GM23338 (cell line): ENCODE results near the gene KCNB1.

Experiments used
- CREB1 ChIP-seq: fragments of 250-450 bp; sonication (Bioruptor Pico); IDR thresholded peaks from 2 replicates; pipeline ENCODE4 v1.5.0; 2020; ENCODE audit warnings: low read depth, mild to moderate bottlenecking, moderate library complexity
- EZH2 ChIP-seq: fragments of 200-600 bp; sonication (generic); IDR thresholded peaks from one replicate; pipeline ENCODE4 v1.8.0; 2017; ENCODE audit warnings: antibody characterized with exemption, mild to moderate bottlenecking, low read depth; ENCODE audit not compliant: unreplicated experiment
- EZH2phosphoT487 ChIP-seq: fragments of 200-600 bp; sonication (generic); IDR thresholded peaks from one replicate; pipeline ENCODE4 v1.8.1; 2018; ENCODE audit warnings: antibody characterized with exemption; ENCODE audit not compliant: unreplicated experiment
- JUNB ChIP-seq: IDR thresholded peaks from one replicate; pipeline ENCODE4 v1.6.1; 2016; ENCODE audit warnings: antibody characterized with exemption; ENCODE audit not compliant: unreplicated experiment
- NANOG ChIP-seq: IDR thresholded peaks from 2 replicates; pipeline ENCODE4 v1.6.1; 2016; ENCODE audit warnings: antibody characterized with exemption, borderline replicate concordance
- POLR2AphosphoS5 ChIP-seq: IDR thresholded peaks from 2 replicates; pipeline ENCODE4 v1.6.1; 2016; ENCODE audit warnings: antibody characterized with exemption, low read depth
- REST ChIP-seq: IDR thresholded peaks from one replicate; pipeline ENCODE4 v1.6.1; 2018; ENCODE audit warnings: antibody characterized with exemption; ENCODE audit not compliant: unreplicated experiment
- STAT1 ChIP-seq: IDR thresholded peaks from one replicate; pipeline ENCODE4 v1.6.1; 2016; ENCODE audit warnings: antibody characterized with exemption; ENCODE audit not compliant: unreplicated experiment
- ZNF331 ChIP-seq: fragments of 250-450 bp; sonication (Bioruptor Pico); IDR thresholded peaks from 2 replicates; pipeline ENCODE4 v1.5.0; 2020; ENCODE audit warnings: low read depth, mild to moderate bottlenecking, moderate library complexity
- ZNF462 ChIP-seq: fragments of 250-450 bp; sonication (Bioruptor Pico); IDR thresholded peaks from 2 replicates; pipeline ENCODE4 v1.5.0; 2020; ENCODE audit warnings: mild to moderate bottlenecking, moderate library complexity
- TF ChIP-seq, protein P1 (sequence below), 2 experiments: fragments of 200-600 bp in 1 of 2; sonication (generic) in 1 of 2; conservative IDR thresholded peaks; 2 replicates each; pipeline versions ENCODE4 v1.5.1 to v1.6.1; 2016 to 2017; ENCODE audit warnings: antibody characterized with exemption in 2 of 2, low read depth in 2 of 2, mild to moderate bottlenecking in 2 of 2, moderate library complexity in 1 of 2

GRCh38 chr20:49496553-49497397 lies 14.3 kb upstream of the KCNB1 start:
- TF ChIP-seq, protein P1, sequence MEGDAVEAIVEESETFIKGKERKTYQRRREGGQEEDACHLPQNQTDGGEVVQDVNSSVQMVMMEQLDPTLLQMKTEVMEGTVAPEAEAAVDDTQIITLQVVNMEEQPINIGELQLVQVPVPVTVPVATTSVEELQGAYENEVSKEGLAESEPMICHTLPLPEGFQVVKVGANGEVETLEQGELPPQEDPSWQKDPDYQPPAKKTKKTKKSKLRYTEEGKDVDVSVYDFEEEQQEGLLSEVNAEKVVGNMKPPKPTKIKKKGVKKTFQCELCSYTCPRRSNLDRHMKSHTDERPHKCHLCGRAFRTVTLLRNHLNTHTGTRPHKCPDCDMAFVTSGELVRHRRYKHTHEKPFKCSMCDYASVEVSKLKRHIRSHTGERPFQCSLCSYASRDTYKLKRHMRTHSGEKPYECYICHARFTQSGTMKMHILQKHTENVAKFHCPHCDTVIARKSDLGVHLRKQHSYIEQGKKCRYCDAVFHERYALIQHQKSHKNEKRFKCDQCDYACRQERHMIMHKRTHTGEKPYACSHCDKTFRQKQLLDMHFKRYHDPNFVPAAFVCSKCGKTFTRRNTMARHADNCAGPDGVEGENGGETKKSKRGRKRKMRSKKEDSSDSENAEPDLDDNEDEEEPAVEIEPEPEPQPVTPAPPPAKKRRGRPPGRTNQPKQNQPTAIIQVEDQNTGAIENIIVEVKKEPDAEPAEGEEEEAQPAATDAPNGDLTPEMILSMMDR (conservative IDR thresholded peaks at IDR 0.05; ENCODE audit: low read depth in 2 of 2), result no peak
- no peak for TF ChIP-seq JUNB
- no peak for TF ChIP-seq POLR2AphosphoS5
- TF ChIP-seq ZNF462 (CRISPR knock-in tag), result no peak
- TF ChIP-seq EZH2, result no peak
- TF ChIP-seq REST, result no peak
- TF ChIP-seq CREB1 (CRISPR knock-in tag), result no peak
- no peak for TF ChIP-seq STAT1
- no peak for TF ChIP-seq EZH2phosphoT487
- no peak for TF ChIP-seq NANOG
- no peak for TF ChIP-seq ZNF331 (CRISPR knock-in tag)
